Activated naive CD8-positive, alpha-beta T cell treated with anti-CD3 and anti-CD28 coated beads for 36 hours (primary cell): Measurements from ENCODE around the gene ARHGAP6. TPM values are rescaled to one million over a fixed set of nuclear protein-coding genes. Genes with fewer than 3 reads are reported as not detected.
"Not testable (repeated sequence)": the region's sequence is repeated elsewhere in the genome, so short reads cannot be mapped to it uniquely, and the experiment has no call there.

Experiments used
- DNase-seq: peaks from one replicate; pipeline ENCODE4 v3.0.0; 2021
- H3K27ac Mint-ChIP-seq: one replicate; pipeline ENCODE4 v1.8.0; 2022; ENCODE audit warnings: mild to moderate bottlenecking, moderate library complexity, mixed read lengths
- H3K27me3 Mint-ChIP-seq: one replicate; pipeline ENCODE4 v1.8.0; 2022; ENCODE audit warnings: mild to moderate bottlenecking, mixed read lengths
- H3K36me3 Mint-ChIP-seq: one replicate; pipeline ENCODE4 v1.8.0; 2021; ENCODE audit warnings: mild to moderate bottlenecking, mixed read lengths
- H3K4me1 Mint-ChIP-seq: one replicate; pipeline ENCODE4 v1.8.0; 2021; ENCODE audit warnings: mixed read lengths
- H3K4me3 Mint-ChIP-seq: one replicate; pipeline ENCODE4 v1.8.0; 2022; ENCODE audit warnings: mild to moderate bottlenecking, moderate library complexity, mixed read lengths
- H3K9me3 Mint-ChIP-seq: one replicate; pipeline ENCODE4 v1.8.0; 2022; ENCODE audit warnings: mixed read lengths
- total RNA-seq, 2 experiments: library from RNA; stranded (reverse); gene quantifications; one replicate each; pipeline ENCODE4 v1.2.3, GENCODE V29; 2021

The ARHGAP6 gene
- total RNA-seq, 2 experiments from 2014 or later, result not detected

- H3K36me3 Mint-ChIP-seq, result peaks cover 14% of the 10 kb centered on the region
- H3K4me3 Mint-ChIP-seq, result no peak overlapping the region
- H3K9me3 Mint-ChIP-seq, result no peaks in the 10 kb centered on the region
- H3K27me3 Mint-ChIP-seq, result no peaks in the 10 kb centered on the region
- no peak for DNase-seq
- no peak overlapping the region for H3K27ac Mint-ChIP-seq
- H3K4me1 Mint-ChIP-seq, result no peaks in the 10 kb centered on the region
Observed at GRCh38 chrX:11125060-11125459, 540.7 kb downstream of the ARHGAP6 start.

GRCh38 chrX:11124112-11124511, 541.6 kb downstream of the ARHGAP6 start:
- Mint-ChIP-seq H3K36me3 (peaks cover 14% of the 10 kb centered on the region), H3K4me1 (no peaks in the 10 kb centered on the region), H3K27ac (no peak overlapping the region), H3K4me3 (no peak overlapping the region), H3K9me3 (no peaks in the 10 kb centered on the region), H3K27me3 (no peaks in the 10 kb centered on the region)
- no peak for DNase-seq

GRCh38 chrX:11123087-11123486, 542.6 kb downstream of the ARHGAP6 start:
- not testable (repeated sequence) for H3K27ac Mint-ChIP-seq, H3K9me3 Mint-ChIP-seq, H3K4me1 Mint-ChIP-seq, DNase-seq, H3K27me3 Mint-ChIP-seq, H3K4me3 Mint-ChIP-seq
- peaks cover 14% of the 10 kb centered on the region for H3K36me3 Mint-ChIP-seq

GRCh38 chrX:11119313-11119943, 546.3 kb downstream of the ARHGAP6 start:
- H3K36me3 Mint-ChIP-seq, result peaks cover 18% of the 10 kb centered on the region
- no peak overlapping the region for H3K27ac Mint-ChIP-seq
- H3K9me3 Mint-ChIP-seq, result no peaks in the 10 kb centered on the region
- H3K27me3 Mint-ChIP-seq, result no peaks in the 10 kb centered on the region
- H3K4me1 Mint-ChIP-seq, result no peaks in the 10 kb centered on the region
- DNase-seq, result no peak
- no peak overlapping the region for H3K4me3 Mint-ChIP-seq

- no peaks in the 10 kb centered on the region for H3K27me3 Mint-ChIP-seq
Observed at GRCh38 chrX:11117745-11118144, 548.0 kb downstream of the ARHGAP6 start.

GRCh38 chrX:11113731-11114130, 552.0 kb downstream of the ARHGAP6 start:
- Mint-ChIP-seq H3K36me3 (peaks cover 4% of the 10 kb centered on the region), H3K27me3 (no peaks in the 10 kb centered on the region), H3K27ac (peak overlapping the region; percentile 81), H3K9me3 (no peaks in the 10 kb centered on the region), H3K4me1 (peaks cover 21% of the 10 kb centered on the region), H3K4me3 (no peak overlapping the region)
- DNase-seq, result no peak

More at GRCh38 chrX:11117745-11118144, 548.0 kb downstream of the ARHGAP6 start:
- H3K36me3 Mint-ChIP-seq, result peaks cover 18% of the 10 kb centered on the region
- H3K4me3 Mint-ChIP-seq, result no peak overlapping the region
- no peaks in the 10 kb centered on the region for H3K9me3 Mint-ChIP-seq
- no peak for DNase-seq
- no peak overlapping the region for H3K27ac Mint-ChIP-seq
- peaks cover 13% of the 10 kb centered on the region for H3K4me1 Mint-ChIP-seq

- no peaks in the 10 kb centered on the region for H3K27me3 Mint-ChIP-seq
- H3K27ac Mint-ChIP-seq, result peak overlapping the region; percentile 98
- no peaks in the 10 kb centered on the region for H3K9me3 Mint-ChIP-seq
- H3K36me3 Mint-ChIP-seq, result peaks cover 7% of the 10 kb centered on the region
- DNase-seq, result no peak
- peaks cover 21% of the 10 kb centered on the region for H3K4me1 Mint-ChIP-seq
- no peak overlapping the region for H3K4me3 Mint-ChIP-seq
Observed at GRCh38 chrX:11111947-11112346, 553.8 kb downstream of the ARHGAP6 start.

GRCh38 chrX:11111037-11111851, 554.5 kb downstream of the ARHGAP6 start, which contains the start of gene HCCS:
TSS of gene HCCS (plus strand) at chrX:11111332. CDS start at chrX:11112061, 729 bp downstream.
- no peaks in the 10 kb centered on the region for H3K9me3 Mint-ChIP-seq
- no peak within 1 kb of the TSS for H3K4me3 Mint-ChIP-seq
- peaks cover 7% of the 10 kb centered on the region for H3K36me3 Mint-ChIP-seq
- peak within 1 kb of the TSS; percentile 98 for H3K27ac Mint-ChIP-seq
- peaks cover 21% of the 10 kb centered on the region for H3K4me1 Mint-ChIP-seq
- peak; percentile 83 for DNase-seq
- H3K27me3 Mint-ChIP-seq, result no peaks in the 10 kb centered on the region

GRCh38 chrX:11109968-11110367, 555.8 kb downstream of the ARHGAP6 start:
- Mint-ChIP-seq H3K27me3 (no peaks in the 10 kb centered on the region), H3K4me3 (no peak overlapping the region), H3K9me3 (no peaks in the 10 kb centered on the region), H3K36me3 (peaks cover 4% of the 10 kb centered on the region), H3K27ac (no peak overlapping the region), H3K4me1 (peaks cover 21% of the 10 kb centered on the region)
- no peak for DNase-seq

- DNase-seq, result no peak
- peaks cover 3% of the 10 kb centered on the region for H3K36me3 Mint-ChIP-seq
- H3K27me3 Mint-ChIP-seq, result no peaks in the 10 kb centered on the region
- H3K4me3 Mint-ChIP-seq, result no peak overlapping the region
- H3K27ac Mint-ChIP-seq, result no peak overlapping the region
- H3K9me3 Mint-ChIP-seq, result no peaks in the 10 kb centered on the region
- peaks cover 14% of the 10 kb centered on the region for H3K4me1 Mint-ChIP-seq
Observed at GRCh38 chrX:11108253-11108941, 557.3 kb downstream of the ARHGAP6 start.

GRCh38 chrX:11105080-11105479, 560.6 kb downstream of the ARHGAP6 start:
- Mint-ChIP-seq H3K9me3 (no peaks in the 10 kb centered on the region), H3K4me3 (no peak overlapping the region), H3K36me3 (peaks cover 3% of the 10 kb centered on the region), H3K4me1 (no peaks in the 10 kb centered on the region), H3K27me3 (no peaks in the 10 kb centered on the region), H3K27ac (no peak overlapping the region)
- no peak for DNase-seq

GRCh38 chrX:11103751-11104150, 562.0 kb downstream of the ARHGAP6 start:
- Mint-ChIP-seq H3K36me3 (peaks cover 3% of the 10 kb centered on the region), H3K4me1 (no peaks in the 10 kb centered on the region), H3K27ac (no peak overlapping the region), H3K9me3 (no peaks in the 10 kb centered on the region), H3K27me3 (no peaks in the 10 kb centered on the region), H3K4me3 (no peak overlapping the region)
- no peak for DNase-seq

GRCh38 chrX:11103006-11103405, 562.7 kb downstream of the ARHGAP6 start:
- Mint-ChIP-seq H3K9me3 (no peaks in the 10 kb centered on the region), H3K27ac (no peak overlapping the region), H3K27me3 (no peaks in the 10 kb centered on the region), H3K4me3 (no peak overlapping the region), H3K4me1 (no peaks in the 10 kb centered on the region), H3K36me3 (peaks cover 3% of the 10 kb centered on the region)
- no peak for DNase-seq

GRCh38 chrX:11100281-11101035, 565.3 kb downstream of the ARHGAP6 start:
- H3K27me3 Mint-ChIP-seq, result no peaks in the 10 kb centered on the region
- H3K27ac Mint-ChIP-seq, result no peak overlapping the region
- no peak overlapping the region for H3K4me3 Mint-ChIP-seq
- no peaks in the 10 kb centered on the region for H3K4me1 Mint-ChIP-seq
- no peak for DNase-seq
- H3K9me3 Mint-ChIP-seq, result no peaks in the 10 kb centered on the region
- no peaks in the 10 kb centered on the region for H3K36me3 Mint-ChIP-seq

GRCh38 chrX:11099465-11099864, 566.3 kb downstream of the ARHGAP6 start:
- H3K27me3 Mint-ChIP-seq, result no peaks in the 10 kb centered on the region
- DNase-seq, result no peak
- H3K4me3 Mint-ChIP-seq, result no peak overlapping the region
- no peaks in the 10 kb centered on the region for H3K36me3 Mint-ChIP-seq
- no peaks in the 10 kb centered on the region for H3K9me3 Mint-ChIP-seq
- no peak overlapping the region for H3K27ac Mint-ChIP-seq
- no peaks in the 10 kb centered on the region for H3K4me1 Mint-ChIP-seq
